ENCODE results near the gene SYT2.
"Not testable (repeated sequence)": the region's sequence is repeated elsewhere in the genome, so short reads cannot be mapped to it uniquely, and the experiment has no call there.

SYT2 gene

GRCh38 chr1:202637321-202638018 lies 72.8 kb downstream of the SYT2 start:
- not testable (repeated sequence) for H3K27ac ChIP-seq (ENCODE audit: insufficient read depth, low read length, poor library complexity, severe bottlenecking); H3K36me3 ChIP-seq (ENCODE audit: control insufficient read depth, insufficient read depth, low read length); H3K4me1 ChIP-seq (ENCODE audit: control insufficient read depth, insufficient read depth, low read length, poor library complexity, severe bottlenecking); H3K9me3 ChIP-seq (ENCODE audit: control insufficient read depth, low read length); H3K4me3 ChIP-seq (ENCODE audit: insufficient read depth, low read depth, low read length, poor library complexity, severe bottlenecking); DNase-seq
- H3K27me3 ChIP-seq (replicated peaks; ENCODE audit: control insufficient read depth, insufficient read depth, low read length, poor library complexity, severe bottlenecking) = peaks cover 12% of the 10 kb centered on the region

GRCh38 chr1:202636171-202636570 lies 74.1 kb downstream of the SYT2 start:
- not testable (repeated sequence) for DNase-seq; H3K27me3 ChIP-seq (replicated peaks; ENCODE audit: control insufficient read depth, insufficient read depth, low read length, poor library complexity, severe bottlenecking); H3K27ac ChIP-seq (ENCODE audit: insufficient read depth, low read length, poor library complexity, severe bottlenecking); H3K9me3 ChIP-seq (ENCODE audit: control insufficient read depth, low read length); H3K4me3 ChIP-seq (ENCODE audit: insufficient read depth, low read depth, low read length, poor library complexity, severe bottlenecking); H3K4me1 ChIP-seq (ENCODE audit: control insufficient read depth, insufficient read depth, low read length, poor library complexity, severe bottlenecking); H3K36me3 ChIP-seq (ENCODE audit: control insufficient read depth, insufficient read depth, low read length)

GRCh38 chr1:202632241-202632640 lies 78.0 kb downstream of the SYT2 start:
- Histone ChIP-seq H3K4me1 (ENCODE audit: control insufficient read depth, insufficient read depth, low read length, poor library complexity, severe bottlenecking) (peaks cover 30% of the 10 kb centered on the region), H3K9me3 (ENCODE audit: control insufficient read depth, low read length) (no peaks in the 10 kb centered on the region), H3K27ac (ENCODE audit: insufficient read depth, low read length, poor library complexity, severe bottlenecking) (no peak overlapping the region), H3K36me3 (ENCODE audit: control insufficient read depth, insufficient read depth, low read length) (no peaks in the 10 kb centered on the region), H3K4me3 (ENCODE audit: insufficient read depth, low read depth, low read length, poor library complexity, severe bottlenecking) (no peak overlapping the region), H3K27me3 (replicated peaks; ENCODE audit: control insufficient read depth, insufficient read depth, low read length, poor library complexity, severe bottlenecking) (no peaks in the 10 kb centered on the region)
- DNase-seq = no peak

GRCh38 chr1:202631076-202631923 lies 79.0 kb downstream of the SYT2 start:
- H3K36me3 ChIP-seq (ENCODE audit: control insufficient read depth, insufficient read depth, low read length) = no peaks in the 10 kb centered on the region
- H3K27me3 ChIP-seq (replicated peaks; ENCODE audit: control insufficient read depth, insufficient read depth, low read length, poor library complexity, severe bottlenecking) = no peaks in the 10 kb centered on the region
- H3K4me1 ChIP-seq (ENCODE audit: control insufficient read depth, insufficient read depth, low read length, poor library complexity, severe bottlenecking) = peaks cover 31% of the 10 kb centered on the region
- H3K9me3 ChIP-seq (ENCODE audit: control insufficient read depth, low read length) = no peaks in the 10 kb centered on the region
- DNase-seq = no peak
- no peak overlapping the region for H3K4me3 ChIP-seq (ENCODE audit: insufficient read depth, low read depth, low read length, poor library complexity, severe bottlenecking)
- H3K27ac ChIP-seq (ENCODE audit: insufficient read depth, low read length, poor library complexity, severe bottlenecking) = no peak overlapping the region

- H3K9me3 ChIP-seq (ENCODE audit: control insufficient read depth, low read length) = no peaks in the 10 kb centered on the region
- H3K27ac ChIP-seq (ENCODE audit: insufficient read depth, low read length, poor library complexity, severe bottlenecking) = no peak overlapping the region
- no peaks in the 10 kb centered on the region for H3K27me3 ChIP-seq (replicated peaks; ENCODE audit: control insufficient read depth, insufficient read depth, low read length, poor library complexity, severe bottlenecking)
- DNase-seq = no peak
- no peak overlapping the region for H3K4me3 ChIP-seq (ENCODE audit: insufficient read depth, low read depth, low read length, poor library complexity, severe bottlenecking)
- no peaks in the 10 kb centered on the region for H3K36me3 ChIP-seq (ENCODE audit: control insufficient read depth, insufficient read depth, low read length)
- peaks cover 33% of the 10 kb centered on the region for H3K4me1 ChIP-seq (ENCODE audit: control insufficient read depth, insufficient read depth, low read length, poor library complexity, severe bottlenecking)
Measured at GRCh38 chr1:202630541-202630940, 79.7 kb downstream of the SYT2 start.

GRCh38 chr1:202630096-202630495 lies 80.2 kb downstream of the SYT2 start:
- H3K4me1 ChIP-seq (ENCODE audit: control insufficient read depth, insufficient read depth, low read length, poor library complexity, severe bottlenecking) = peaks cover 38% of the 10 kb centered on the region
- H3K27me3 ChIP-seq (replicated peaks; ENCODE audit: control insufficient read depth, insufficient read depth, low read length, poor library complexity, severe bottlenecking); H3K9me3 ChIP-seq (ENCODE audit: control insufficient read depth, low read length); H3K4me3 ChIP-seq (ENCODE audit: insufficient read depth, low read depth, low read length, poor library complexity, severe bottlenecking); H3K27ac ChIP-seq (ENCODE audit: insufficient read depth, low read length, poor library complexity, severe bottlenecking); H3K36me3 ChIP-seq (ENCODE audit: control insufficient read depth, insufficient read depth, low read length); DNase-seq: not testable (repeated sequence)

GRCh38 chr1:202629257-202629811 lies 80.9 kb downstream of the SYT2 start:
- peak overlapping the region; percentile 7 for H3K4me3 ChIP-seq (ENCODE audit: insufficient read depth, low read depth, low read length, poor library complexity, severe bottlenecking)
- H3K4me1 ChIP-seq (ENCODE audit: control insufficient read depth, insufficient read depth, low read length, poor library complexity, severe bottlenecking) = peaks cover 42% of the 10 kb centered on the region
- H3K9me3 ChIP-seq (ENCODE audit: control insufficient read depth, low read length); H3K27ac ChIP-seq (ENCODE audit: insufficient read depth, low read length, poor library complexity, severe bottlenecking); H3K27me3 ChIP-seq (replicated peaks; ENCODE audit: control insufficient read depth, insufficient read depth, low read length, poor library complexity, severe bottlenecking); H3K36me3 ChIP-seq (ENCODE audit: control insufficient read depth, insufficient read depth, low read length): not testable (repeated sequence)
- peak in 2 of 3 donors; percentile 8 to 16 for DNase-seq

GRCh38 chr1:202628646-202629215 lies 81.5 kb downstream of the SYT2 start:
- Histone ChIP-seq H3K27ac (ENCODE audit: insufficient read depth, low read length, poor library complexity, severe bottlenecking) (no peak overlapping the region), H3K36me3 (ENCODE audit: control insufficient read depth, insufficient read depth, low read length) (no peaks in the 10 kb centered on the region), H3K4me3 (ENCODE audit: insufficient read depth, low read depth, low read length, poor library complexity, severe bottlenecking) (peak overlapping the region; percentile 7), H3K27me3 (replicated peaks; ENCODE audit: control insufficient read depth, insufficient read depth, low read length, poor library complexity, severe bottlenecking) (no peaks in the 10 kb centered on the region), H3K4me1 (ENCODE audit: control insufficient read depth, insufficient read depth, low read length, poor library complexity, severe bottlenecking) (peaks cover 42% of the 10 kb centered on the region), H3K9me3 (ENCODE audit: control insufficient read depth, low read length) (no peaks in the 10 kb centered on the region)
- DNase-seq = no peak

- H3K4me1 ChIP-seq (ENCODE audit: control insufficient read depth, insufficient read depth, low read length, poor library complexity, severe bottlenecking) = peaks cover 42% of the 10 kb centered on the region
- no peaks in the 10 kb centered on the region for H3K27me3 ChIP-seq (replicated peaks; ENCODE audit: control insufficient read depth, insufficient read depth, low read length, poor library complexity, severe bottlenecking)
- no peak for DNase-seq
- no peak overlapping the region for H3K27ac ChIP-seq (ENCODE audit: insufficient read depth, low read length, poor library complexity, severe bottlenecking)
- H3K4me3 ChIP-seq (ENCODE audit: insufficient read depth, low read depth, low read length, poor library complexity, severe bottlenecking) = no peak overlapping the region
- no peaks in the 10 kb centered on the region for H3K36me3 ChIP-seq (ENCODE audit: control insufficient read depth, insufficient read depth, low read length)
- no peaks in the 10 kb centered on the region for H3K9me3 ChIP-seq (ENCODE audit: control insufficient read depth, low read length)
Measured at GRCh38 chr1:202627841-202628565, 82.3 kb downstream of the SYT2 start.
